Chondrocyte (in vitro differentiated cells): ENCODE measurements around the gene C10orf71. TPM values are rescaled to one million over a fixed set of nuclear protein-coding genes. Genes with fewer than 3 reads are reported as not detected.

Experiments used
- DNase-seq: peaks from one replicate; pipeline ENCODE4 v3.0.0; 2021; ENCODE audit warnings: mixed read lengths, low spot score
- H3K27ac Mint-ChIP-seq: one replicate; pipeline ENCODE4 v1.8.0; 2021; ENCODE audit warnings: mild to moderate bottlenecking, moderate library complexity, mixed read lengths; ENCODE audit not compliant: unreplicated experiment
- H3K27me3 Mint-ChIP-seq: 2 replicates; pipeline ENCODE4 v1.8.0; 2021; ENCODE audit warnings: low read depth, mixed read lengths
- H3K36me3 Mint-ChIP-seq: 2 replicates; pipeline ENCODE4 v1.8.0; 2021; ENCODE audit warnings: low read depth, mixed read lengths
- H3K4me1 Mint-ChIP-seq: 2 replicates; pipeline ENCODE4 v1.8.0; 2021; ENCODE audit warnings: low read depth, mild to moderate bottlenecking, mixed read lengths
- H3K4me3 Mint-ChIP-seq: one replicate; pipeline ENCODE4 v1.8.0; 2021; ENCODE audit warnings: mild to moderate bottlenecking, moderate library complexity, mixed read lengths; ENCODE audit not compliant: unreplicated experiment
- H3K9me3 Mint-ChIP-seq: 2 replicates; pipeline ENCODE4 v1.8.0; 2021; ENCODE audit warnings: low read depth, mixed read lengths
- CTCF ChIP-seq: fragments of 200-600 bp; sonication (generic); IDR thresholded peaks from 2 replicates; pipeline ENCODE4 v1.5.0; 2021; ENCODE audit warnings: antibody characterized with exemption, mild to moderate bottlenecking, moderate library complexity
- total RNA-seq: library from RNA; stranded (reverse); gene quantifications from 3 replicates; pipeline ENCODE4 v1.2.1, GENCODE V29; 2021

Gene C10orf71
- total RNA-seq, 1 donor from 2014 or later = not detected

DNA sequence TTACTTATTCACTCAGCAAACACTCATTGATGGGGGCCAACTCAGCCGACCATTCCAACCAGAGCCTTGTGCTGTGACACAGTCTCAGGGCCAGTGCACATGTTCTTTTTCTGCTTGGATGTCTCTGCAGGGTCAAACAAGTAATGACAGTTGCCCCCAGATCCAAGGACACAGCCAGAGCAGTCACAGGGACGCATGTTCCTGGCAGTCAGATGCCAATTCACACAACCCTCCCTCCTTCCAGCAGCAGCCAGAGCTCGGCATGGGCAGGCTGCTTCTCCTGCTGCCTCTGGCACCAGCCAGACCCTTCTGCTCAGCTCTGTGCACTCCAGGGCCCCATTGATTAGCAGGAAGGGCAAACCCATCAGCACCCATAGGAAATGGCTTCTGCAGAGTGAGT is 76.6 kb downstream of the C10orf71 start:
- no peak for DNase-seq
- Mint-ChIP-seq H3K4me3 (no peak overlapping the region), H3K36me3 (no peaks in the 10 kb centered on the region), H3K27ac (no peak overlapping the region), H3K27me3 (peaks cover 20% of the 10 kb centered on the region), H3K9me3 (no peaks in the 10 kb centered on the region), H3K4me1 (no peaks in the 10 kb centered on the region)
- no peak for TF ChIP-seq CTCF

Other genes with a start within 250 kb of the C10orf71 start
- gene VSTM4, start 183.6 kb upstream of the C10orf71 start, total RNA-seq = 4.6 to 7.2 TPM (median 6.4 TPM) in 3 replicates
- not detected in 3 replicates for gene FAM170B, start 165.1 kb upstream of the C10orf71 start, total RNA-seq
- not detected in 3 replicates for gene TMEM273, start 110.8 kb upstream of the C10orf71 start, total RNA-seq
- gene DRGX, start 96.9 kb downstream of the C10orf71 start, total RNA-seq = not detected in 3 replicates
- gene ERCC6, start 240.0 kb downstream of the C10orf71 start, total RNA-seq = 40.2 to 79.8 TPM (median 41.5 TPM) in 3 replicates